IPS-20b (cell line): ENCODE data around the gene DIABLO.
"Not testable (repeated sequence)": the region's sequence is repeated elsewhere in the genome, so short reads cannot be mapped to it uniquely, and the experiment has no call there.

Source experiments
- H3K27ac ChIP-seq: one replicate; pipeline ENCODE4 v1.5.1; 2013; ENCODE audit warnings: low read length
- H3K27me3 ChIP-seq: 2 replicates; pipeline ENCODE4 v1.6.1; 2013; ENCODE audit warnings: mild to moderate bottlenecking, low read length, inconsistent platforms; ENCODE audit not compliant: insufficient read depth
- H3K36me3 ChIP-seq: 2 replicates; pipeline ENCODE4 v1.6.1; 2013; ENCODE audit warnings: low read depth, mild to moderate bottlenecking, inconsistent platforms, low read length, moderate library complexity; ENCODE audit not compliant: insufficient read depth
- H3K4me1 ChIP-seq: 2 replicates; pipeline ENCODE4 v1.6.1; 2013; ENCODE audit warnings: mild to moderate bottlenecking, control low read depth, inconsistent platforms, low read length, moderate library complexity; ENCODE audit not compliant: insufficient read depth
- H3K4me3 ChIP-seq: 2 replicates; pipeline ENCODE4 v1.5.1; 2013; ENCODE audit warnings: mild to moderate bottlenecking, low read length, inconsistent platforms
- H3K9ac ChIP-seq: 2 replicates; pipeline ENCODE4 v1.6.1; 2013; ENCODE audit warnings: low read depth, mild to moderate bottlenecking, inconsistent platforms, low read length, moderate library complexity
- H3K9me3 ChIP-seq: 2 replicates; pipeline ENCODE4 v1.6.1; 2013; ENCODE audit warnings: mild to moderate bottlenecking, low read depth, low read length, inconsistent platforms; ENCODE audit not compliant: insufficient read depth

DIABLO gene

GRCh38 chr12:122184517-122184916 is 41.3 kb downstream of the DIABLO start:
- no peak overlapping the region for H3K9ac ChIP-seq

GRCh38 chr12:122183588-122183940 is 42.3 kb downstream of the DIABLO start:
- Histone ChIP-seq H3K4me3 (peak overlapping the region; percentile 68; the same call in 1 of the 2 replicates), H3K27ac (no peak overlapping the region), H3K9me3 (no peaks in the 10 kb centered on the region), H3K9ac (no peak overlapping the region; the same call in 1 of the 2 replicates), H3K27me3 (peaks cover 25% of the 10 kb centered on the region), H3K36me3 (no peaks in the 10 kb centered on the region), H3K4me1 (no peaks in the 10 kb centered on the region)

More at GRCh38 chr12:122184517-122184916, 41.3 kb downstream of the DIABLO start:
- Histone ChIP-seq H3K27me3 (peaks cover 25% of the 10 kb centered on the region), H3K27ac (no peak overlapping the region), H3K4me1 (no peaks in the 10 kb centered on the region), H3K9me3 (no peaks in the 10 kb centered on the region), H3K36me3 (no peaks in the 10 kb centered on the region), H3K4me3 (no peak overlapping the region)

- peak within 1 kb of the TSS; percentile 68 for H3K4me3 ChIP-seq
- no peak within 1 kb of the TSS; the same call in 1 of the 2 replicates for H3K9ac ChIP-seq
- no peaks in the 10 kb centered on the region for H3K9me3 ChIP-seq
Measured at GRCh38 chr12:122182887-122183587, 42.8 kb downstream of the DIABLO start, which contains the start of gene LRRC43. TSS of gene LRRC43 (plus strand) at chr12:122183123. CDS start at chr12:122183145, 22 bp downstream.

GRCh38 chr12:122176473-122176872 is 49.4 kb downstream of the DIABLO start:
- not testable (repeated sequence) for H3K9ac ChIP-seq, H3K36me3 ChIP-seq, H3K27me3 ChIP-seq, H3K4me1 ChIP-seq, H3K27ac ChIP-seq, H3K4me3 ChIP-seq, H3K9me3 ChIP-seq

More at GRCh38 chr12:122182887-122183587, 42.8 kb downstream of the DIABLO start, which contains the start of gene LRRC43:
- H3K27ac ChIP-seq = no peak within 1 kb of the TSS
- no peaks in the 10 kb centered on the region for H3K4me1 ChIP-seq
- H3K36me3 ChIP-seq = no peaks in the 10 kb centered on the region
- peaks cover 25% of the 10 kb centered on the region for H3K27me3 ChIP-seq

- no peaks in the 10 kb centered on the region for H3K9me3 ChIP-seq
- H3K27ac ChIP-seq = no peak within 1 kb of the TSS
- no peak within 1 kb of the TSS for H3K4me3 ChIP-seq
- H3K4me1 ChIP-seq = no peaks in the 10 kb centered on the region
- H3K9ac ChIP-seq = no peak within 1 kb of the TSS
- H3K36me3 ChIP-seq = no peaks in the 10 kb centered on the region
- H3K27me3 ChIP-seq = no peaks in the 10 kb centered on the region
Measured at GRCh38 chr12:122174155-122174845, 51.6 kb downstream of the DIABLO start, which contains the start of gene IL31. TSS of gene IL31 (minus strand) at chr12:122174221. CDS start at chr12:122174172, 49 bp downstream.

GRCh38 chr12:122172262-122172939 is 53.5 kb downstream of the DIABLO start:
- no peaks in the 10 kb centered on the region for H3K4me1 ChIP-seq
- H3K9me3 ChIP-seq = no peaks in the 10 kb centered on the region
- no peaks in the 10 kb centered on the region for H3K27me3 ChIP-seq
- no peak overlapping the region for H3K9ac ChIP-seq
- no peaks in the 10 kb centered on the region for H3K36me3 ChIP-seq
- no peak overlapping the region for H3K4me3 ChIP-seq
- H3K27ac ChIP-seq = no peak overlapping the region

- no peak overlapping the region for H3K27ac ChIP-seq
- H3K9me3 ChIP-seq = no peaks in the 10 kb centered on the region
- no peaks in the 10 kb centered on the region for H3K4me1 ChIP-seq
- H3K36me3 ChIP-seq = no peaks in the 10 kb centered on the region
- no peaks in the 10 kb centered on the region for H3K27me3 ChIP-seq
- no peak overlapping the region for H3K4me3 ChIP-seq
- H3K9ac ChIP-seq = no peak overlapping the region
Measured at GRCh38 chr12:122171399-122171798, 54.5 kb downstream of the DIABLO start.

GRCh38 chr12:122168492-122168891 is 57.4 kb downstream of the DIABLO start:
- Histone ChIP-seq H3K4me3 (no peak overlapping the region), H3K4me1 (no peaks in the 10 kb centered on the region)

GRCh38 chr12:122167356-122167925 is 58.4 kb downstream of the DIABLO start:
- Histone ChIP-seq H3K36me3 (no peaks in the 10 kb centered on the region), H3K27ac (no peak overlapping the region), H3K27me3 (no peaks in the 10 kb centered on the region), H3K4me3 (no peak overlapping the region), H3K4me1 (no peaks in the 10 kb centered on the region), H3K9me3 (no peaks in the 10 kb centered on the region), H3K9ac (no peak overlapping the region)

More at GRCh38 chr12:122168492-122168891, 57.4 kb downstream of the DIABLO start:
- H3K27ac ChIP-seq = no peak overlapping the region
- no peak overlapping the region for H3K9ac ChIP-seq
- H3K27me3 ChIP-seq = no peaks in the 10 kb centered on the region
- H3K9me3 ChIP-seq = no peaks in the 10 kb centered on the region
- H3K36me3 ChIP-seq = no peaks in the 10 kb centered on the region

- no peaks in the 10 kb centered on the region for H3K4me1 ChIP-seq
- H3K27me3 ChIP-seq = no peaks in the 10 kb centered on the region
- H3K9me3 ChIP-seq = no peaks in the 10 kb centered on the region
- no peak overlapping the region for H3K27ac ChIP-seq
- no peaks in the 10 kb centered on the region for H3K36me3 ChIP-seq
- H3K9ac ChIP-seq = no peak overlapping the region
- no peak overlapping the region for H3K4me3 ChIP-seq
Measured at GRCh38 chr12:122166422-122167349, 59.2 kb downstream of the DIABLO start.

- H3K36me3 ChIP-seq = no peaks in the 10 kb centered on the region
Measured at GRCh38 chr12:122162976-122163375, 62.9 kb downstream of the DIABLO start.

More at GRCh38 chr12:122162976-122163375, 62.9 kb downstream of the DIABLO start:
- no peak overlapping the region for H3K4me3 ChIP-seq
- H3K4me1 ChIP-seq = no peaks in the 10 kb centered on the region
- H3K9ac ChIP-seq = no peak overlapping the region
- no peaks in the 10 kb centered on the region for H3K9me3 ChIP-seq
- H3K27me3 ChIP-seq = no peaks in the 10 kb centered on the region
- H3K27ac ChIP-seq = no peak overlapping the region
